Fibroblast of lung (primary cell): Measurements from ENCODE around the gene APCDD1L. TPM values are rescaled to one million over a fixed set of nuclear protein-coding genes. Genes with fewer than 3 reads are reported as not detected.

Source experiments
- DNase-seq, 2 donors: peaks; one replicate each; pipeline versions ENCODE4 v3.0.0 to v3.0.0-alpha.2; 2010; ENCODE audit warnings: low read depth in 2 of 2
- H2AFZ ChIP-seq: 2 replicates; pipeline ENCODE4 v1.5.1; 2012; ENCODE audit warnings: low read length, control low read depth, inconsistent platforms
- H3K27ac ChIP-seq: 2 replicates; pipeline ENCODE4 v1.5.1; 2011; ENCODE audit warnings: low read length, control low read depth; ENCODE audit not compliant: insufficient read depth
- H3K27me3 ChIP-seq: 2 replicates; pipeline ENCODE4 v1.5.1; 2011; ENCODE audit warnings: mild to moderate bottlenecking, low read length; ENCODE audit not compliant: control insufficient read depth, insufficient read depth
- H3K36me3 ChIP-seq: 2 replicates; pipeline ENCODE4 v1.5.1; 2011; ENCODE audit warnings: low read length; ENCODE audit not compliant: control insufficient read depth, insufficient read depth
- H3K4me1 ChIP-seq: 2 replicates; pipeline ENCODE4 v1.5.1; 2011; ENCODE audit warnings: low read length; ENCODE audit not compliant: control insufficient read depth, insufficient read depth; ENCODE audit errors: extremely low read depth
- H3K4me2 ChIP-seq: 2 replicates; pipeline ENCODE4 v1.5.1; 2011; ENCODE audit warnings: low read length, control low read depth; ENCODE audit not compliant: insufficient read depth; ENCODE audit errors: extremely low read depth
- H3K4me3 ChIP-seq, 4 experiments: fragments of 200-600 bp in 1 of 4; sonication (generic) in 1 of 4; replicated peaks in 1 of 4; 2 replicates each; pipeline ENCODE4 v1.5.1; 2011 to 2016; ENCODE audit warnings: low read length in 4 of 4, low read depth in 3 of 4, mild to moderate bottlenecking in 3 of 4, control low read depth in 2 of 4, inconsistent platforms in 1 of 4, mixed read lengths in 1 of 4; ENCODE audit not compliant: insufficient read depth in 1 of 4; ENCODE audit errors: control extremely low read depth in 1 of 4
- H3K79me2 ChIP-seq: 2 replicates; pipeline ENCODE4 v1.5.1; 2012; ENCODE audit warnings: mild to moderate bottlenecking, low read length, inconsistent platforms; ENCODE audit not compliant: control insufficient read depth, insufficient read depth
- H3K9ac ChIP-seq: 2 replicates; pipeline ENCODE4 v1.5.1; 2011; ENCODE audit warnings: mild to moderate bottlenecking, low read length, control low read depth; ENCODE audit not compliant: insufficient read depth
- H3K9me3 ChIP-seq: 2 replicates; pipeline ENCODE4 v1.5.1; 2012; ENCODE audit warnings: low read depth, low read length; ENCODE audit not compliant: control insufficient read depth, insufficient read depth
- H4K20me1 ChIP-seq: 2 replicates; pipeline ENCODE4 v1.5.1; 2011; ENCODE audit warnings: low read length; ENCODE audit not compliant: control insufficient read depth, insufficient read depth; ENCODE audit errors: extremely low read depth
- EZH2 ChIP-seq: IDR thresholded peaks from 2 replicates; pipeline ENCODE4 v1.5.1; 2012; ENCODE audit warnings: low read length, control low read depth, mild to moderate bottlenecking; ENCODE audit errors: missing control alignments
- polyA plus RNA-seq, 2 donors: library from polyadenylated mRNA; depleted of rRNA in 1 of 2; stranded (reverse) in 1 of 2; unstranded in 1 of 2; fragments of >200 nt; gene quantifications; 2 replicates each; pipeline ENCODE4 v1.2.1, GENCODE V29; 2011 to 2012; ENCODE audit warnings: missing spikeins in 1 of 2
- total RNA-seq: library from RNA; depleted of rRNA; stranded (reverse); fragments of >200 nt; gene quantifications from 2 replicates; pipeline ENCODE4 v1.2.1, GENCODE V29; 2014
- TF ChIP-seq, protein P1 (sequence below), 2 donors: IDR thresholded peaks in 1 of 2; conservative IDR thresholded peaks in 1 of 2; 1 replicate in 1 of 2; 2 replicates in 1 of 2; pipeline ENCODE4 v1.5.1; 2011 to 2012; ENCODE audit warnings: low read length in 2 of 2, control low read depth in 1 of 2, inconsistent platforms in 1 of 2, low read depth in 1 of 2, mild to moderate bottlenecking in 1 of 2

Gene APCDD1L
- total and polyA plus RNA-seq, 2 donors (not counting 1 experiment from before 2014, with no cell fraction given) = 0.18 to 0.99 TPM

DNA sequence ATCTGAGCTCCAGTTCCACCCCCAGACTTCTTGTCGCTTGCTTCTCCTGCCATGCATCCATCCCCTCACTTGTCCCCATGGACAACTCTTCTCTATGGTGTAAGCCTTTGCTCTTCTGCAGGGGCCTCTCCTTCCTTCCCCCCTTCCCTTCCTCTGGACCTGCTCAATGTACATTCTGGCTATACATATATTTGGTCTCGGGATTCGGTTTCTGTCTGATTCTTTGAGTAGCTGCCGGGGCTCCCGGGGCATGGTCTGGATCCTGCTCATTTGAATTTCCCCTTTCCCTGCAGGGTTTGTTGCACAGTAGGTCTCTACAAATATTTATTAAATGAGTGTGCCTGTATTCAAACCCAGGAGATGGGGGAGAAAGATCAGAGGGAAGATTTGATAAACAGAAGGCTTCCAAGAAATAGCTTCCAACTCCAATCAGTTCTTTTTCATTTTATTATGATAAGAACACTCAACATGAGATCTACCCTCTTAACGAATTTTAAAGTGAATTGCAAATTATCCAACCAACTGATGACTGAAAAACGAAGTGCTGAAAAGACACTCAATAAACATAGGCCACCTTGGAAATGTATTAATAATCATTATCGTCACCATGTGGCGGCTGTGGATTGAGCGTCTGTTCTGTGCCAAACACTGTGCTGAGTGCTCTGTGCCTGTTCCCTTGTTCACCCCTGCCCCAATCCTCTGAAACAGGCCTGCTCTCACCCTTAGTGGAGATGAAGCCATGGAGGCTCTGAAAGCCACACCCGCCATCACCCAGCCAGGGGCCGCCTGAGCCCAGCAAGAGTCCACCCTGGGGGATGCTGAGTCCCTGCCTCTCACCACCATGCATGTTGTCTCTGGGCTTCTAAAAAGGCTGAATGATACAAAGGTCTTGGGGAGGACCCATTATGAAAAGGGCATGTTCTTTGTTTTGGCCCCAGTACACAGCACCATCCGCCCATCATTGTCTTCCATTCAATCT, 34.3 kb upstream of the APCDD1L start:
- Histone ChIP-seq H3K4me3 (no peak overlapping the region), H3K9me3 (no peaks in the 10 kb centered on the region), H3K36me3 (no peaks in the 10 kb centered on the region), H4K20me1 (no peaks in the 10 kb centered on the region), H3K4me1 (no peaks in the 10 kb centered on the region), H3K27me3 (no peaks in the 10 kb centered on the region), H3K27ac (no peak overlapping the region), H3K9ac (no peak overlapping the region), H3K79me2 (no peaks in the 10 kb centered on the region), H3K4me2 (peak overlapping the region; percentile 19), H2AFZ (no peak overlapping the region)
- no peak for DNase-seq
- TF ChIP-seq, protein P1, sequence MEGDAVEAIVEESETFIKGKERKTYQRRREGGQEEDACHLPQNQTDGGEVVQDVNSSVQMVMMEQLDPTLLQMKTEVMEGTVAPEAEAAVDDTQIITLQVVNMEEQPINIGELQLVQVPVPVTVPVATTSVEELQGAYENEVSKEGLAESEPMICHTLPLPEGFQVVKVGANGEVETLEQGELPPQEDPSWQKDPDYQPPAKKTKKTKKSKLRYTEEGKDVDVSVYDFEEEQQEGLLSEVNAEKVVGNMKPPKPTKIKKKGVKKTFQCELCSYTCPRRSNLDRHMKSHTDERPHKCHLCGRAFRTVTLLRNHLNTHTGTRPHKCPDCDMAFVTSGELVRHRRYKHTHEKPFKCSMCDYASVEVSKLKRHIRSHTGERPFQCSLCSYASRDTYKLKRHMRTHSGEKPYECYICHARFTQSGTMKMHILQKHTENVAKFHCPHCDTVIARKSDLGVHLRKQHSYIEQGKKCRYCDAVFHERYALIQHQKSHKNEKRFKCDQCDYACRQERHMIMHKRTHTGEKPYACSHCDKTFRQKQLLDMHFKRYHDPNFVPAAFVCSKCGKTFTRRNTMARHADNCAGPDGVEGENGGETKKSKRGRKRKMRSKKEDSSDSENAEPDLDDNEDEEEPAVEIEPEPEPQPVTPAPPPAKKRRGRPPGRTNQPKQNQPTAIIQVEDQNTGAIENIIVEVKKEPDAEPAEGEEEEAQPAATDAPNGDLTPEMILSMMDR (conservative IDR thresholded peaks at IDR 0.05 in 1 of 2, IDR thresholded peaks at IDR 0.05 in 1 of 2; ENCODE audit: low read depth in 1 of 2, low read length in 2 of 2) = no peak
- no peak for TF ChIP-seq EZH2

DNA sequence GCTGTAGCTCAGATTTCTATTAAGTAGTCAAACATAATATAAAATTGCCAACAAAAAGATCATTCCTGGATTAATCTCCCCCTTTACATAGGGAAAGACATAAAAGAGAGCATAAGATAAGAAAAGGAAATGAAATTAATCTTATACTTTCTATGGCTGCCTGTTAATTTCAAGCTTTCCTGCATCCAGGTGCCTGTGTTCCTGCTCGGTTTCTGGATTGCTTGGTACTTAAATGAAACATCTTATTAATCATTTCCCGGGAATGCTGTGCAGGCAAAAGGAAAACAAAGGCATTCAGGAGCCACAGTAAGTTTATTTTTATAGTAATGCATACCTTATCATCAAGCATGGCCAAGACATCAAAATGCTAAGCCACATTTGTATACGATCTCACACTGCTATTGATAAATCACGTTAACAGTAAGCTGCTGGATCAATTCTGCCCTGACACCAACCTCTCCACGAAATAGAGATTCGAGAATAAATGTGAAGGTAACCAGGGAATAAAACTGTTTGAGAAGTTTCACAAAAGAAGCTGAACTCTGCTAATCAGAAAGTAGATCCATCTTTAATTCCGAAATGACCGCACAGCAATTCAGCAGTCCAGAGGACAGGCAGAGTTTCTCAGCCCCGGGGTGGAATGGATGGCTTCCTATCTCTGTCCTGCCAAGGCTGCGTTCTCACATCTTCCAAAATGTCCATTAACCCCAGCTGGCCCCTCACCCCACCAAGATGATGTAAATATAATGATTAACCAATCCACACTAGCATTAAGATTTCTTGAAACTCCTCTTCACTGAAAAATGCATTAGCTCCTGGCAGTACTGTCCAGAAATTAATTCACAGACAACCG, 32.6 kb upstream of the APCDD1L start:
- no peaks in the 10 kb centered on the region for H4K20me1 ChIP-seq
- no peaks in the 10 kb centered on the region for H3K9me3 ChIP-seq
- TF ChIP-seq, protein P1 (conservative IDR thresholded peaks at IDR 0.05 in 1 of 2, IDR thresholded peaks at IDR 0.05 in 1 of 2; ENCODE audit: low read depth in 1 of 2, low read length in 2 of 2) = no peak
- no peak for TF ChIP-seq EZH2
- H3K4me2 ChIP-seq = no peak overlapping the region
- H3K27me3 ChIP-seq = no peaks in the 10 kb centered on the region
- no peaks in the 10 kb centered on the region for H3K4me1 ChIP-seq
- H3K27ac ChIP-seq = no peak overlapping the region
- no peak overlapping the region for H3K9ac ChIP-seq
- H3K79me2 ChIP-seq = no peaks in the 10 kb centered on the region
- DNase-seq = peak in 1 of 2 donors; percentile 89
- H3K4me3 ChIP-seq = no peak overlapping the region
- no peaks in the 10 kb centered on the region for H3K36me3 ChIP-seq
- no peak overlapping the region for H2AFZ ChIP-seq
